HG03378 (cell line): ENCODE data around the gene RAD51B.
"Not testable (repeated sequence)": the region's sequence is repeated elsewhere in the genome, so short reads cannot be mapped to it uniquely, and the experiment has no call there.

Experiments used
- ATAC-seq: cut with Tn5 transposase; IDR thresholded peaks from one replicate; pipeline ENCODE4 v1.9.1; 2021; ENCODE audit warnings: mild to moderate bottlenecking, moderate library complexity; ENCODE audit not compliant: unreplicated experiment

RAD51B gene

DNA sequence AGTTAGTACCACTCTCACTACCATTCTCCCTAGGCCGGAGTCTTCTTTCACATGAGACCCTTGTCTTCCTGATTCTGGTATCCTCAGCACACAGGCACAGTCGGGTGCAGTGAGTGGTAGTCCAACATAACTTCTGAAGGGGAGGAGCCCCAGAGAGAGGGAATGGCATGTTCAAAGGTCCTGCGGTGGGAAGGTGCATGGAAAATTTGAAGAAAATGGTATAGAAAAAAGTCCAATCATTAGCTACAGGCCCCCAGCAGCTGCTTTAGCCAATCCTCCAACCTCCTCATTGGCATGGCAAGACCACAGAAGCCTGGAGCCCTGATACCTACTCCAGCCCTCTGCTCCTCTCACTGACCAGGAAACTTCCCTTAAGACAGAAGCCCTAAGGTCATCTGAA, 876.7 kb downstream of the RAD51B start:
- no peak for ATAC-seq

DNA sequence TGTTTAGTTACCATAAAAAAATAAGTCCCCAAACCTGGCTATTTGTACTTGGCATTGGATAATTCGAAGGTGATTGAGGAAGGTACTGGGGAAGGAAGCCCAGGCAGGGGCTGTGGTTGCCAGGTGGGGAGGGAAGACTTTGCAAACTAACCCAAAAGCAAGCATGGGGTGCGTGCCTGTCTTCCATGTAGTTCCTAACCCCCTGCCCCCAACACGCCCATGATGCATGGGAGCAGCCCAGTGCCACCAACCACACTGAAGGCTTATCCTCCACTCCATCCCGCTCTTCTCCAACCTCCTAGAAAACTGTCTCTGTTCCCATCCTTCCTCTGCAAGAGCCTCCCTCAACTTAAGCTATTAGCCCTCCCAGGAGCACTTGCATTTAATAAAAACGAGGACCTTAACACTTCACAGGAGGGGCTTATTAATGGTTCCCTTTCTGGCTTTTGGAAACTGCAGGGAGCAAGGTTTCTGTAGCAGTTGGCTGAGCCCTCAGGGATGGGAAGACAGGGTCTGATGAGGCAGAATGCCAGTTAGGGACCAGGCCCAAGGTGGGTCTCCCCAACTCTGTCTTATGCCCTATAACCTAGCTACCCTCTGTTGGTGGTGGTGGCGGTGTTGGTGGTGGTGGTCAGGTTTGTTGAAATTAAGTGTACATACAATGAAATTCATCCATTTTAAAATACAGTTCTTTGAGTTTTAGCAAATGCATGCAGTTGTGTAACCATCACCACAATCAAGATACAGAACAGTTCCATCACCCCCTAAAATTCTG, 877.3 kb downstream of the RAD51B start:
- ATAC-seq = no peak

DNA sequence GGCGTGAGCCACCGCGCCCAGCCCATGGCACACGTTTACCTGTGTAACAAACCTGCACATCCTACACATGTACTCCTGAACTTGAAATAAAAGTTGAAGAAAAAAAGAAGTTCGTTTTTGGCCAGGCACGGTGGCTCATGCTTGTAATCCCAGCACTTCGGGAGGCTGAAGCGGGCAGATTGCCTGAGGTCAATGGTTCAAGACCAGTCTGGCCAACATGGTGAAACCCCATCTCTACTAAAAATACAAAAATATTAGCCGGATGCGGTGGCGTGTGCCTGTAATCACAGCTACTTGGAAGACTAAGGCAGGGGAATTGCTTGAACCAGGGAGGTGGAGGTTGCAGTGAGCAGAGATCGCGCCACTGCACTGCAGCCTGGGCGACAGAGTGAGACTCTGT, 879.2 kb downstream of the RAD51B start:
- ATAC-seq = not testable (repeated sequence)

DNA sequence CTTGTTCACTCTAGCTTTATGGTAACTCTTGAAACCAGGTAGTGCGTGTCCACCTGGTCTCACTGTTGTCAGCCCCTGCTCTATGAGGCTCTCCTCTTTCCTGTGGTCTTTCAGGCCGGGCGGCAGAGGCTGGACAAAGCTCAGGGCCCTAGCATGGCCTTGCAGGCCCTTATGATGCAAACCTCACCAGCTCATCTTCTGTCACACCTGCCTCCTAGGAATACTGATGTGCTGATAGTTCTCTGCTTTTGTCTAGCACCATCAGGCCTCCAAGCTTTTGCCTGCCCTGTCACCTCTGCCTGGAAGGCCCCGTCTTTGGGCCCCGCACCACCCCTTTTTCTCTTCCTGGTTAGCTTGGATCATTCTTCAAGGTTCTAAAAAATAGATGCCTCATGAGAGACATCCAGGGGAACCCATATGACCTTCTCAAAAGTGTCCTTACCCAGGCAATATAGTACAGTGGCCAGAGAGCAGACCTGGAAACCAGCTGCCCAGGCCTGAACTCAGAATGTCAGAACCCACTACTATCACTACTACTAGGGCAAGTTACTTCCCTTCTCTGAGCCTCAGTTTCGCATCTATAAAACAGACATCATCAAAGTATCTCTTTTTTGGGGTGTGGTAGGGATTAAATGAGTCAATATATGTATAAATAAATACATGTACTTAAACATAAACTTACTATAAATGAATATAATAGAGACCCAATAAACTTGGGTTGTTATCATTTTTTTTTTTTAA, 881.6 kb downstream of the RAD51B start:
- no peak for ATAC-seq

DNA sequence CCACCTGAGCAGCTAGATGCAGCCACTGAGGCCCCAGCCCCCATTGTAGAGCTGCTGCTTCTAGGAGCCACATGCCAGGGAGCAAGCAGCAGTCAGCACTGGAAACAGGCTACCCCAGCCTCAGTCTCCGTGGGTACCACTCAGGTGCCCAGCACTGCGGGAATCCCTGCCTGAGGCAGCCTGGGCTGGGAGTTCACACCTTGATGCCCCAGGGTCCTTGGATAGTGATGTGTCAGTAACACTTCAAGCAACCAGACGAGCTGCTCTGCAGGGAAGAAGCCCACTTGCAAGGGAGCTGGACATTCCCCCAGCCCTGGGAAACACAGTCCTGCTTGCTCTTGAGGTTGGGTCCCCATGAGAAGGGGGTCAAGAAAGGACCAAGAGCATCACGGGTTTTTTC, 882.6 kb downstream of the RAD51B start:
- ATAC-seq = no peak

DNA sequence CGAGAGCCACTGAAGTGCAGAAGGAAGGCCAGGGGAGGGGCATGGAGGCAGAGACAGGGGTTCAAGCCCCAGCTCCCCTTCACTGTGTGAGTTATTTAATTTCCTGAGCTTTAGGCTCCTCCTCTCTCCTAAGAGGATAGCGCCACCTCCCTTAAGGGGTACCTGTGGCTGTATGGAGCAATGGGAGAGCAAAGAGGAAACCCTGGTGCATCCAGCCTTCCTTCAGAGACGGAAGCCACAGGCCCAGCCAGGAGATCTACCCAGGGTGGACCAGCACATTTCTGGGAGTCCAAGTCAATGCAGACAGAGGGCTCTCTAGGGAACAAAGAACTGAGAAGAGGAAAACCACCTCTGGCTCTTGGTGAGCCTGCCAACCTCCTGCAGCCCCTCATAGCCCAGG, 883.0 kb downstream of the RAD51B start:
- ATAC-seq = no peak

DNA sequence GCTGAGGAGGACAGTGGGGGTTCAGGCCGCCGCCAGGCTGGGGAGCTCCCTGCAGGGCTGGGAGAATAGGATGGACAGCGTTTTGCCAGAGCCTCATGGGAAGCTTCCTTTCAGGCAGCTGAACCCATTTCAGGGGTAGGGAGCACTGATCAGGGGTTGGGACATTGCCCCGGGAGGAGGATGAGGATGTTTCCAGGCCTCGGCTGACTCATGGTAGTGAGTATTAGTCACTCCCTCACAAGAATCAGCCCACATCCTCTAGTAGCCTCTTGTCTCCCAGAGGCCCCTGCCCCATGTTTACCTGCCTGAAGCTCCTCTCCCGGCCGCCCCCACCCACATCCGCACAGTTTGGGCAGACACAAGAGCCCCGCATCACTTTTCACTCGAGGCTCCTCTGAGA, 883.5 kb downstream of the RAD51B start:
- no peak for ATAC-seq

DNA sequence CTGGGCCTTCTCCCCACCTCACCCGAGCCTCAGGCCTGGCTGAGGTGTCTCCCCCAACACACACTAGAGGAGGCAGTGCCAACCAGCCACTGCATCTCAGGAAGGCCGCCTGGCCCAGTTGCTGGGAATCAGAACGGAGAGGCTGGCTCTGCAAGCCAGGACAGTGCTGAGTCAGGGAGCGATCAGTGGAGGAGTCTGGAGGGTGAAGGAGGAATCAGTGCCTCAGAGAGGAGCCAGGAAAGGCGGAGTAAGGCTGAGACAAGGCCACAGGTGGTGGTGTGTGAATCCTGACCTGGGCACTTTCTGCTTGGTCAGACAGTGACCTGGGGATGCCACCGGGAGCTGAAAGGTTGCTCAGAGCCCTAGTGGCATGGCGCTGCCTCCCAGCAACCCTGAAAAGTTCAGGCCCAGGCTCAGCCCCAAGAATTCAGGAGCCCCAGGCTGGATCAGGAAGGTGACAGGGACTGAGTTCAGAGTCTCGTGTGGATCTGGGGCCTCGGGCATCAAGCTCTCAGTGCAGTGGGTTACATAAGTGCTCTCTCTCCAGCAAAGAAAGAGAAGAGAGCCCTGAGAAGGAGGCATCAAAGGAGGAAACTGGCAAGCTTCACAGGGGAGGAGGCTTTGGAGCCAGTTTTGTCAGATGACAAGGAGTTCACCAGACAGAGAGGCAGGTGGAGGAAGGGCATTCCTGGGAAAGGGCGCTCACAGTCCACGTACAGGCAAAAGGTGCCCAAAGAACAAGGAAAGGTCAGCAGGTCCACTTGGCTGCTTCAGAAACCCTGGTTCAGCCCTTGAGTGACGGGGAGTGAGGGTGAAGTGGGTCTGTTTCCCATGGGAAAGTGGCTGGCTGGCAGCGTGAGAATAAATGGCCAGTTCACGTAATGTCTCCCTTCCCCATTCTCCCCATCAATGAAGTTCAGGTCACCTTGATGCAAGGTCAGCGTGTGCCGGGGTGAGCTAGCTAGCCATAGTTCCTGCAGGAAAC, 885.4 kb downstream of the RAD51B start:
- no peak for ATAC-seq

DNA sequence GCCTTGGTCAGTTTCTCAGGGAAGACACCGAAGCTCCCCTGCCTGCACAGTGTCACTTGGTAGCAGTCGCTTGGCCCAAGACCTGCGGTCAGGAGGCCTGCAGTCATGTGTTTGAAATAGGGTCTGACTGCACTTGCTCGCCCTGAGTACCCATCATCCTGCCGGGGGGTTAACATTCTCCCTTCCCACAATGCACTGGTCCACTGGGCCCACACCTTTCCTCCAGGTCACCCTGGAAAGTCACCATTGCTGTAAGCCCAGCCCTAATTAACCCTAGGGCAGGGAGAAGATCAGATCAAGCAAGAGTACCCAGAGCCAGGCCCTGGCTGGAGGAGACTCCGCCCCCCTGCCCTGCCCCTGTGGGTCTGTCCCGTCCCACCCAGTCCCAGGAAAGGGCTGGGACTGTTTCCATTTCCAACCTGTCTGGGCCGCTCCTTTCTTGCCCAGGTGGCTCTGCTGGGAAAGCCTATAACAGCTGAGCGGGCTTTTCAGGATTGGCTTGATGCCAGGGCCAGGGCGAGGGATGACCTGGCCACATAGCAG, 886.2 kb downstream of the RAD51B start:
- no peak for ATAC-seq

DNA sequence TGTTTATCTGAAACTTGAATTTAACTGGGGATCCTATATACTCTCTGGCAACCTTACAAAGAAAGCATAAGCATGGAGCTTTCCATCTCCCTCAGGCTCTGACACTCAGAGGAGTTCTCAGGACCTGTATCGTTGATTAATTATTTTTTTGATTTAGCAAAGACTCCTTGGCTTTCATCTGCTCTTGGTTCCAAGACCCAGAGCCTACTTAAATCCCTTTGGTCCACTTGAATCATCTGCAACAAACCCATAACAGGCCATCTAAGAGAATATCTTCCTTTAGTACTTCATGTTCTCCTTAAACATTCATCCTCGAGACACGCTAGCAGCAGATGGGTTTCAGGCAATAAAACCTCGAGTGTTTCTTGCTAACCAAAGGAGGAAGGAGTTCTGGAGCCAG, 887.9 kb downstream of the RAD51B start:
- no peak for ATAC-seq

DNA sequence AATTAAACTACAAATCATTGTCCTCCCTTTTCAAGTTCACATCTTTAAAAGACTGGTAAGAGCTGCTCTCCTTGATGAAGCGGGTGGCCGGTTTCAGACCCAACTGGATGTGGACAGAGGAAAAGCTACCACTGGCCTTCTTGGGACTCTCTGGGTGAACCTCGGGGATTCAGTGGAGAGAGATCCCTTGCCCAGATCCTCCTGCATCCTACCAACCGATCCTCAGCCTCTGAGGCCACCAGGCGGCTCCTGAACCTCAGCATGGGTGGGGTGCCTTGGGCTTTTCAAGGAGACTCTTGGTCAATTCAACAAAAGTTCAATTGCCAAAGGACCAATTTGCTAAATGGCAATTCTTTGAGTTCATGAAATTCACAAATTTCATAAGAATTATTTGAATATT, 888.8 kb downstream of the RAD51B start:
- ATAC-seq = no peak

DNA sequence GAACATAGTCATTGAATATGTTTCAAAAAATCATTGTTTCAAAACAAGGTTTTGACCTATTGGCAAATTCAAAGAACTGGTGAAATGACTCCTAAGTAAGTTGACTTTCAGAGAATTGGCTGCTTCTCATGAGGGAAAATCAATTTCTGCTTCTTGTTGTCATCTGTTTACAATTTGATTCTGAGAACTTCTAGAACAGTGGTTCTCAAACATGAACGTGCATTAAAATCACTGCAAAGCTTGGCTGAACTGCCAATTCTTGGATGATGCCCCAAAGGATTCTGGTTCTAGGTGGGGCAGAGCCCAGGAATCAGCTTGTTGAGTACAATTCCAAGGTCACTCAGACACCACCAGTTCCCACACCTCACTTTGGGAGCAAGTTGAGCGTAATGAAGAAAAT, 889.4 kb downstream of the RAD51B start:
- ATAC-seq = no peak

DNA sequence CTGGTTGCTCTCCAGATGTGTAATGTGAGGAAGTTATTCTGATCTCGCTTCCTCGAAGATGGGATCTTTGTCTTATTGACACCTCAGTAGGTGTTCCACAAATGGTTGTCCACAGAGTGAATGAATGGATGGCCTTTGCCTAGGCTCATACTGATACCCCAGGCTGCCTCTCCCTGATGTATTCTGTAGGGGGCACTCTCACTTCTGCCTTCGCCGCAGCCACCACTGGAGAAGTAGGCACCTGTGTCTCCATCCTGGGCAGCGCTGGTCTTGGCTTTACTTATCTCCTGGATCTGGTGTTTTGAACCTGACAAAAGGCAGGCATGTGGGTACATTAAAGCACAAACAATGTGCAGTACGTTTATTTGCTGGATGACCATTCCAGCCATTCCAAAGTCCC, 891.2 kb downstream of the RAD51B start:
- no peak for ATAC-seq

DNA sequence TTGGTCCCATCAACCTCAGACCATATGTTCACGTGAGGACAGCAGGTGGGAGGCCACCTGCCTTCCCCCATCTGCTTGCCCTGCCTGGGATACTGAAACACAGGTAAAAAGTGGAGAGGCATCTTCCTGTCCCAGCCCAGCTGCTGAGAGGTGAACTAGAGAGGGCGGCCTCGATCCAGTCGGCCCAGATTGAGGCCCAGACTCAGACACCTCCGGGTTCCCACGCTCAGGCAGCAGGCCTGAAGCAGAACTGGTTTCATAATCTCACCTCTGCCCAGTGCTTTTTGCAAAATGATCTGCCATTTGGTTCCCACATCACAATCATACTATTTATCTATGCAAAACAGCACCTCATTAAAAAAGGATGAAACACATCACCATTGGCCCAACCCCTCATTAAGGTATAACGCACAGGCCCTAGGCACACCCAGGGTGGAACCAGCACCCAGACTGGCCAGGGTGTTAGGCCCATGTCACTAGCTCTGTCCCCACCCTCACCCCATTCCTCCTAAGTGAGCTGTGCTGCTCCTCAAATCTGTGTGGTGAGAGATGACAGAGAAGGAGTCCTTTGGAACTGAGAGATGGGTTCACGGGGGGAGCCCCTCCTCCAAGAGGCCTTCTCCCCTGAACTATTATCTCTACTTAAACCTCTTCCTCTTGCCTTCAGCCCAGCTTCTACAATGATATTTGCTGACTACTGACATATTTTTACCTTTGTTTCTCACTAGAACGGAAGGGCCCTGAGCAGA, 892.2 kb downstream of the RAD51B start:
- no peak for ATAC-seq

DNA sequence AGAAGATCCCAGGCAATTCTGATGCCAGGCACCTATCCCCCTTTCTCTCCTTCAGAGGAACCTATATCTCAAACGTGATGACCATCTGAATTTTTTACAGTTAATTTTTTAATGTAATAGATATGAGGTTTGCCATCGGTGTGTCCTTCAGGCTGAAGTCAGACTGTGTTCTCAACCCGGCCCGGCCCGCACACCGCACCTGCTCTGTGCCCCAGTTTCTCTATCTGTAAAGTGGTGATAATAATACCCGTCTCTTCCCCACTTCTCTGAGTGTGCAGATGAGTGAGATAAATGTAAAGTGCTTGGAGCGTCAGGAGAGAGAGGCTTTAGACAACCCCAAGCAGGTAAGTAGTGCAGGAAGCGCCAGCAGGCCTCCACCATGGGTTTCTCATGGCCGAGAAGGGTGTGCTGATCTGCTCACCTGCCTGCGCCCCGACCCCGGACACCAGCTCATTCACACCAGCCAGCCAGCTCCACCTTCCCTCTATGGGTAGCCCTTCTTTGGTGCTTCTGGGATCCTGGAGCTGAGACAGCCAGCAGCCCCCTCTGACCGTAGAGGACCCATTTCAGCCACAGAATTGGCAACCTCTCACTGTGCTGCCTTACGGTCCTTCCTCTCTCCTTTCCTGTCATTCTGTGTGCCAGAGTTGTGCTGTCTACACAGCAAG, 893.3 kb downstream of the RAD51B start:
- no peak for ATAC-seq

DNA sequence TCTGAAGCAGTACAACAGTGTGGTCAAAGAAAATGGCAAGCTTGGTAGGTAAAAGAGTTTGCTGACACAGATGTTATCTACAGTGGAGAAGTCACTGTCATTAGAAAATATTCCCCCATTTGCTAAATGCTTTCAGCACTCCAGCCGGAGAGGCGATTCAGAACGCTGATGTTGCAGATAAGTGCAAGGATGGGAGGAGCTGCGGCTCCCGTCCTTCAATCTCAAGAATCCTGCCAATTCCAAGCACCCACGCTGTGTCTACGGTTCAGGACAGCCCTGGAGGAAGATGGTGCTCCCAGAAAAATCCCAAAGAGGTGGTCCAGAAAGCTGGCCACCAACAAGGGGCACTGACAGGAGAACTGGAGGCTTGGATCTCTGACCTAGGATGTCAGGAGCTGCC, 894.2 kb downstream of the RAD51B start:
- no peak for ATAC-seq

DNA sequence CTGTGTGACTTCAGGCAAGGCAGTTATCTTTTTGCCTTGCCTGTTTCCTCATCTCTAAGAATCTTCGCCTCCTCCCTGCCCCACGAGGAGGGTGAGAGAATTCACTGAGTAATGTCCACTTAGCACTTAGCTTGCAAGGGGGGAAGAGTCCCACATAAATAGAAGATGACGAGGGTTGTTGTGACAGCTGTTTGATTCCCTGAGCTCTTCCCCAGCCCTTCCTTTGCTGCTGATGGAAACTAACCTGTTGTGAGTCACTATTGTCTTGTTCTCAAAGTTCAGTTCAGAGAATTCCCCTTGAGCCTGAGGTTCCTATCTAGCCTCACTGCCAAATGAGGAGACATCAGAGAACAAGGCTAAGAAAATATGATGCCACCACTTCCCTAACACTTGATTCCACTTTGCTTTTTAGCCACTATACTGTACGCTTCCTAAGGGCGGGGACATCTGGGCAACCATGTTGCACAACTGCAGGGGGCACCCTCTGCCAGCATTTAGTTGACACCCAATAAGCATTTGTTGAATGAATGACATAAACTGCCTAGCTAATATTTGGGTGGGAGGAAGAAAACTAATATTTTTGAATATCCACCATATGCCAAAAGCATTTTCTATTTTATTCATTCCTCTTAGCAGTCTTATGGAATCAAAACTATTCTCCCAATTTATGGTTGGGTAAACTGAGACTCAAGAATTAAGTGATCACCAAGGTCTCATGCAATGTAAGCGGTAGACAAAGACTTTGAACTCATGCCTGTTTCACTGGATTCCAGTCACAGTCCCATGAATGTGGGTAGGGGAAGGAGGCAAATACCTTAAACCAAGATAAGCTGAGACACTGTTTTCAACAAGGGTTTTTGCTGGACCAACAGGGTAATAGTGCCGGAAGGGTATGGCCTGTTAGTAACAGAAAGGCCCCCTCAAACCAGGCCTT, 895.7 kb downstream of the RAD51B start:
- ATAC-seq = no peak

DNA sequence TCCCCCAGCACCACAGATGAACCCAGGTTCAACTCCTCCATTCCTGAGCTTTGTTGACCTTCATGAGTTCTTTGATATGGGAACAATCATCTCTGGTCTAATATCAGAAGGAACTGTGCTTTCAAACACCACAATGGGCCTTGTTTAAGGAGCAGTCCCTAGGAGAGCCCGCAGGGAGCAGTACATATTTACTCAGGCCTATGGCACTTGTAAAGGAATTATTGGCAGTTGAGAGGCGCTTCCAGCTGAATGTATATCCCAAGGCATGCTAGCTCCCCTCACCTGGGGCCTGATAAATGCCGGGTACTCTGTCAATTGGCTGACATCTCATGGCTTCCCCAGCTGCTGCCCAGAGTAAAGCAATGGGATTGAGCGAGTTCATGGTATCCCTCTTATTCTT, 897.1 kb downstream of the RAD51B start:
- no peak for ATAC-seq
